NCI-H2107 (cell line): Measurements from ENCODE around the gene SLC4A11.

Experiments used
- DNase-seq: peaks from one replicate; lab custom pipeline; 2025; lab: John Stamatoyannopoulos, UW

The SLC4A11 gene

DNA sequence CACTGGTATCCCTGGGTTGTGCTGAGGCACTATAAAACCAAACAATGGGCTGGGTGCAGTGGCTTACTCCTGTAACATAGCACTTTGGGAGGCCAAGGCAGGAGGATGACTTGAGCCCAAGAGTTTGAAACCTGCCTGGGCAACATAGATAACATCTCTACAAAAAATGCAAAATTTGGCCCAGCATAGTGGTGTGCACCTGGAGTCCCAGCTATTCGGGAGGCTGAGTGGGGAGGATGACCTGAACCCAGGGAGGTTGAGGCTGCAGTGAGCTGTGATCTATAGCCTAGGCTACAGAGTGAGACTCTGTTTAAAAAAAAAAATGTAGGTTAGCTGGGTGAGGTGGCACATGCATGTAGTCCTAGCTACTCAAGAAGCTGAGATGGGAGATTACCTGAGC is 7.7 kb upstream of the SLC4A11 start:
- DNase-seq, result no peak

DNA sequence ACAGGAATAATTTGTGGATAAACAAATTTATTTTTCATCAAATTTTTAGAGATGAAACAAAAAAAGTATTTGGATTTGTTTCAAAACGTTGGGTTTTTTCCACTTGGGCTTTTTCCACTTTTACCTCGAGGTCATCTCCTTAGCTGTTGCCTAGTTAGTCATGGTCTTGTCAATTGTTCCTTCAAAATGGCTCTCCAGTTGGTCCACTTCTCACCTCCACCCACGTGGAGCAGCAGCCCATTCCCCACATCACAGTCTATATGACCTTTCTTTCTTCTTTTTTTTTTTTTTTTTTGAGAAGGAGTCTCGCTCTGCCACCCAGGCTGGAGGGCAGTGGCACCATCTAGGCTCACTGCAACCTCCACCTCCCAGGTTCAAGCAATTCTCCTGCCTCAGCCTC is 6.7 kb upstream of the SLC4A11 start:
- DNase-seq, result no peak

DNA sequence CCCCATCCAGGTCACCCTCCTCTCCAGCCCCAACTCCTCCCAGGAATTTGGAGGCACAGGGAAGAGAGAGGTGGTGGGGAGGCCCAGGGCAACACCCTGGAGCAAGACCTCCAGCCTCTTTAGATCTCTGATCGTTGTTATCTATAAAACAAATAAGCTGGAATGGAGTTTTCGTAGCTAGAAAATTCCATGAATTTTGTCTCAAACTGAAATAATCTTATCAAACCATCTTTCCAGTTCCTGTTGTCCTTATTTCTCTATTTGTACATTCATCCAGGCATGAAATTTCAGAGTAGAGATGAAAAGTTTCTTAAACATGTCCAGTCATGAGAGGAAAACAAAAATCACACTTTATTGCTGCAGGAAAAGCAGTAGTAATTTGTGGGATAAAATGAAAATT is 6.2 kb upstream of the SLC4A11 start:
- no peak for DNase-seq

DNA sequence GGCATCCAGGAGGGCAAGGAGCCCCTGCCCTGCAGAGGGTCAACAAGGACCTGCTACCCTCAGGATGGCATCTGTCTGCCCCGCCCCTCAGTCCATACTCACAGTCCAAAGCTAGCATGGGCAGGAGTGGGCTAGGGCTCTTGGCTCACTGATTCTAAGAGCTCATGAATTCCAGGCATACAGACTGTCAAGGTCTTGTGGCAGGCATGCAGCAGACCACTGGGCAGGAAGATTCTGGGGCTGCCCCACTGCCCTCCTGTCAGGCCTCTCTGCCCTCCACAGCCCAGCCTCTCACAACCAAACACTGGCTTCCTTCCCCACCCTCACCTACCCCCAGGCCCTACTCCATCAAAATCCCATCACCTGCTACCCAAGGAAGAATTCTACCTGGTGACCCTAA is 5.6 kb upstream of the SLC4A11 start:
- no peak for DNase-seq

DNA sequence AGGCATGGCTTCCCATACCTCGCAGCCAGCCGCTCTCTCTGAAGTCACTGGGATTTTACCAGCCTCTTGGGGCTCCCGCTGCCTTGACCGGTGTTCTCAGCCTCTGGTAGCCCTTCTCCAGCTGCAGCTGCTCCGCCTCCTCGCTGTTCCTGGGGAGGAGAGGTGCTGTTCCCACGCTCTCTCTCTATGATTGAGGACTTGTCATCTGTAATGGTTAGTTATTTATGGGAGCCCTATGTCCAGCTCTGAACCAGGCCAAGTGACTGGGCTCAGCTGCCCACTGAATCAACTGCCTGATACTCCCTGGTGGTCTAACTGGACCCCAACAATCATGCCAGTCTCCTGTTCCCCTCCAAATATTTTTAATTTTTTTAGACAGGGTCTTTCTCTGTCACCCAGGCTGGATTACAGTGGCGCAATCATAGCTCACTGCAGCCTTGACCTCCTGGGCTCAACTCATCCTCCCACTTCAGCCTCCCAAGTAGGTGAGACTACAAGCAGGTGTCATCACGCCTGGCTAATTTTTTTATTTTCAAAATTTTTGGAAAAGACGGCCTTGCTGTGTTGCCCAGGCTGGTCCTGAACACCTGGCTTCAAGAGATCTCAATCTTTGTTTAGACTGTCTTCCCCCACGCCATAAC is 4.8 kb upstream of the SLC4A11 start:
- DNase-seq, result no peak

DNA sequence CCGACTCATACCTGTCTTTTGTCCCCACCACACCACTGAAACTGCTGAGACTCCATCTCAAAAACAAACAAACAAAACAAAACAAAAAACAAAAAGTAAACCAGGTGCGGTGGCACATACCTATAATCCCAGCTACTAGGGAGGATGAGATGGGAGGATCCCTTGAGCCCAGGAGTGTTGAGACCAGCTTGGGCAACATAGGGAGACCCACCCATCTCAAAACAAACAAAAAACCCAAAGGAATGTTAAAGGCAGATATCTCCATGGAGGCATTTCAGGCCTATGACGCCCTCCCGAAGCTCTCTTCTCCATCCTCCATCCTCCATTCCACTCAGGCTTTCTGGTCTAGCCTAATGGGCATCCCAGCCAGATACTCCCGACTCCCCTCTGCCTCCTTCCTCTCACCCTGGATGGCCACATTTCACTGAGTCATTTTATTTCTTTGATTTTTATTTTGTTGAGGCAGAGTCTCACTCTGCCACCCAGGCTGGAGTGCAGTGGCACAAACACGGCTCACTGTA is 3.2 kb upstream of the SLC4A11 start:
- DNase-seq, result no peak

DNA sequence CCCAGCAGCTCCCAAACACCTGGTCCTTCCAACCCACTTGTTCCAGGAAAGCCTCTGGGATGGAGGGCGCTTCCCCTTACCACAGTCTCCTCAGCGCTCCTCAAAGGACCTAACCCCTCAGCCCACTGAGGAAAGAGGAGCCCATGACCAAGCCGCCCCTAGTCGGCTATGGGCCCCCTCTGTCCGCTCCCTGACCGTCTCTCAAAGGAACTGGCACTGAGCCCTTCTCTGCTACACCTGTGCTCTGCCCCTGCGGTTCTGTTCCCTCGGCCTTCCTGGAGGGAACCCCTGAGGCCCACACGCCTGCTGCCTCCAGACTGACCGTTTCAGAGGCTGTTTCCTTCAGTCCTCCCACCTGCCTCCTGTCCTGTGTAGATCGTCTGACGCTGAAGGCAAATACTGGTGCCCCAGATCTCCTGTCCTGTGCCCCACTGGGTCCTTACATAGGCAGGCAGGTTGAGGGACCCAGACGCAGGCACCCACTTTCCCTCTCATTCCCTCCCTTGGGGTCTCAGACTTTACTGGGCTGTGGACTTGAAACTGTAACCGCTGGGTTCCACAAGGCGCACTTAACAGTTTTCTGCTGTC is 1.9 kb upstream of the SLC4A11 start:
- DNase-seq, result no peak

DNA sequence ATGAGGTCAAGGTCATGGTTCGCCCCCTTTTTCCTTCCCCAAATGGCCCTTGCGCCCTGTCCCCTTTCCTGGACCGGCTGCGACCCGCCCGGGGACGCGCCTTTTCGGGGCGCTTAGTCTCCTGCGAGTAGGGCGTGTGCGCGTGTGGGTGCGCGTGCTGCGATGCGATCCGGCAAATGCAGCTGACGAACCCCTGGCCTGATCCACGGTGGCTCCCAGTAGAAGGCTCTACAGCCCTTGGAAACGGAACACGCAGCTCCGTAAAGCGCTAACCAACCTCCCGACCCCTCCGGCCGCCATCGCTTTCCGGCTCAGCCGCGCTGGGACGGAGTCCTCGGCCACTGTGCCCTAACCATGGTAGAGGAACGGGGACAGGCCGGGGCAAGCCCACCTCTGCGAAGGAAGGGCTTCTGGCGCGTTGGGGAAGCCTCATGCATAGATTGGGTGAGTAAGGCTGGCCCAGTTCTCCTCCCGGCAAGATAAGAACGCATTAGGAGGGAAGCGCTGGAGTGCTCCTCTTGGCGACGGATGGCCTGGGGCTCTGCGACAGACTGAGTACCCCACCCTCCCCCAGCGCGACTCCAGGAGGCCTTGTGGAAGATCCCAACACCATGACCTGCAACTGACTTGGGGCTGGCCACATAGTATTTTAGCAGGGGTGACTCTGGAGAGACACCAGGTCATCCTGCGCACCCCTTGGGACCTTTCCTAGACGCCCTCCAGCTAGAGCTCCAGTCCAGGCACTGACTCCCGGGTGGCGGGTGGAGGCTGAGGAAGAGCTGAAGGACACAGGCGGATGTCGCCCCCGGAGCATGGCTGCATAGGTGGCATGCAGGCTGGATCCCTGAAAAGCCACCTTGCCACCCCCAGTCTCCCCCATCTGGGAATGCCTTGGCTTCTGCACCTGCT is 1.1 kb upstream of the SLC4A11 start:
- no peak for DNase-seq

DNA sequence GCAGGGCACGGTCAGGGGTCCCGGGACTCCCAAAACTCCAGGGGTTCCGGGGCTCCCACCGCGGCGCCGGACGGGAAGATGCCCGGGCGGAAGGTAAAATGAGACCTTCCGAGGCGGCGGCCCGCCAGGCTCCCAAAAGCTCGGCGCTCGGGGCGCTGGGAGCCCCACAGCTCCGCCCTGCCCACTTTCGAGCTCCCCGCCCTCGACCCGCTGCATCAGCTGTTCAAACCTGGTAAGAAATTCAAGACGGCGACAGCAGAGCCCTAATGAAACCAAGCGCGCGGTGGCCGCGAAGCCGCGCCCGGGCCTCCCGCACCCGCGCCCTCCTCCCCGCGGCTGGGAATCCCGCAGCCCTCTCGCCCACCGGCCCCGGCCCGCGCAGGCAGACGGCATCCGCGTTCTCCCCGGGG is 369 bp downstream of the SLC4A11 start:
- no peak for DNase-seq

DNA sequence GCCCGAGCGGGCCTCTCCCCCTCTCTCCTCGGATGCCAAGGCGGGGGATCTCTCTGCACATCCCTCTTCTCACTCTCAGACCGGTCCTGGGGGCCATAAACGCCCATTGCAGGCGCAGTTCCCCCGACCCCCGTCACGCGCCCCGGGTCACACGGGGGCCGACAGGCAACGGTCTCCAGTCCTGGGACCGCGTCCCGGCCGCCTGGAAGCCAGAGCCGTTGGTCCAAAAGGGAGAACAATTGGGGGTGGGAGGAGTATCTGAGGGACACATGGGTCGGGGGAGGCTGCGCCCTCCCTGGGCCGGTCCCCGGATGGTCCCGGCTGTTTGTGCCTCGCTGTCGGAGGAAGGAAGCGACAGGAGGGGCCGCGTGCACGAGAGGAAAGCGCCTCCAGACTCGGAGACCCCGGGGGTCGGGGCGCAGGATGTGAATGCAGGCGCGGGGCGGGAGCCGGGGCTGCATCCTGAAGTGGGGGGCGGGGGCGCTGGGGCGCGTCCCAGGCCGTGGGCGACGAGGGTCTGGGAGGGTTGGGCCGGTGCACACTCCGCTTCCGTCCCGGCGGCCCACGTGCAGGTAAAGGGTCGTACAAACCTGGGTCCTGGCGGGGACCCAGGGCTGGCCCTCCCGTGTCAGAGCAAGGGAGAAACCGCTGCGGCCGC is 903 bp downstream of the SLC4A11 start:
- no peak for DNase-seq

DNA sequence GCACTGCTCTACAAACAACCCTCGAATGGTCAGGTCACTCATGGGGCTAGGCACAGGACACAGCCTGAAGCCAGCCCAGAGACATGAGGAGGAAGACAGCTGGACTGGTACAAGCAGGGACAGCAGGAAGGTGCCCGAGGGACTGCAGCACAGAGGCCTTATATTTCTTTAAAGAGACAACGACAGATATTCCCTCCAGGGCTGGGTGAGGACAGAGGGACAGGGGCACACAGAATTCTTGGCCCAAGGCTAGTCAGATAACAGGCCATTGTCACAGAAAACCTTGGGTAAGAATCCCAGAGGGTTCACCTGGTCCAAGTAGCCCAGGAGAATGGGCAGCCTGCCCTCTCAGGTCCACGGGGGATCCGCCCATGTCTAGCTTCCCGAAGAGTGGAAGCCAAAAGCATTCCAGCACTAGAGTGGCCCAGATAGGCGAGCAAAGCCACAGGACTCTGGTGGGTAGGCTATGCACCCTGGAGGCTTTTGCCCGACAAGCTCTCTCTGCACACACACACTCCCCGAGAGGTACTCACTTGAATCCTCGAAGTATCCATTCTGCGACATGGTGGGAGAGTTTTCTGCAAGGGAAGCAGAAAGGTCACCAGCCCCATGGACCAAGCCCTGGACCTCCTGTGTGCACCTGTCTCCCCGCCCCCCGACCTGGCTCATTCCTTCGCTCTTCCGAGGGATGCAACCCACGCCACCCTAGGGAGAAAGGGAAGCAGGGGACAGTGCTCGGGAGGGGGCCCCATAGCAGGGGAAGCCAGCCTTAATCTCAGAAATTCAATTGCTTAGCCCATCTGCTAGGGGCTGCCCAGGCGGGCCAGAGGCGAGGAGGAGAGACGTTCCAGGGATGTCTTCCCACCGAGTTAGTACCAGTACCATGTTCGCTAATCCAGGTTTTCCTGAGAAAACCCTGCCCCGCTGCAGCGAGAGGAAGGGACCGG is 1.7 kb downstream of the SLC4A11 start:
- DNase-seq, result no peak

DNA sequence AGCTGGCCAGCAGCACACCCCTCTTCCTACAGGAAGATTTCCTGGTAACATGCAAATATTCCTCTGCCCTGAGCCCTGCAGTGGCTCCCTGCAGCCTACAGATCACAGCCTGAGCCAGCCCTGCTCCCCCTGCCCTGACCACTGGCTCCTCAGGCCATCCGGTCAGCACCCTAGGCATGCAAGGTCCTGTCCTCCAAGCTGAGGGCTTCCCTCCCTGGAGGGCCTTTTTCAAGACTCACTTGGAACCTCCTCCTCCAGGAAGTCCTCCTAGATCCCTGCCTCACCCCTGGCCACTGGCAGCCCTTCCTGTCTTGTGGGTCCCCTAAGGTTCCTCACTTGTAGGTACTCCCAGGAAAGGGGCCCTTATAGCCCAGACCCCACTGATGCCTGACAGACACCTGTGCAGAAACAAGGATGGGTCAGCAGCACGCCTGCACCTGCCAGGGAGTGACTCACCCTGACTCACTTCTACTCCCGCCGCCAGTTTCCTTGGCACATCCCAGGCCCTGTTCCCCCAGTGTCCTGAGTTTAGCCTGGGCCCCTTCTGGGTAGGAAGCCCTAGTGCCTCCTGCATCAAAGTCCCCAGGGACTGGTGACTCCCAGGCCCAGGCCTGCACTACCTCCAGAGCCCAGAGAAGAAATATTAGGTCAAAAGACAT is 3.2 kb downstream of the SLC4A11 start:
- DNase-seq, result no peak

DNA sequence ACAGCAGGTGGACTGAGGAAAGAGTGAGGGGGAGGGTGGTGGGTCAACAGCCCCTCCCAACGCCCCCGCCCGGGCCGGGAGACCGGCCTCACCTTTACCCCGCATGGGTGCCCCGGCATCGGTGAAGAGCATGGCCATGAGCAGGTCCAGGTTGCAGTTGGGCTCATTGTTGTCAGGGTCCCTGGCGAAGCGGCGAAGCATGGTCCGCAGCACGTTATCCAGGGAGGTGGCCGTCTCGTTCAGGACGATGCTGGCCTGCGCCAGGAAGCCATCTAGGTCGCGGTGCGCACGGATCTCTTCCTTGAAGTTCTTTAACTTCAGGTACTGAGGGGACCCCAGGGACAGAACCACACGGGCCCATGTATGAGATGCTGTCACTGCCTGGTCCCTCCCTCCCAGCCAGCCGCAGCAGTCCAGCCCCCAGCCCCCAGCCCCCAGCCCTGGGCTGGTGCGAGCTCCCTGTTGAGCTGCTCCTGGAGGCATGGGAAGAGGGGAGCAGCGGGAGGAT is 4.9 kb downstream of the SLC4A11 start:
- no peak for DNase-seq

DNA sequence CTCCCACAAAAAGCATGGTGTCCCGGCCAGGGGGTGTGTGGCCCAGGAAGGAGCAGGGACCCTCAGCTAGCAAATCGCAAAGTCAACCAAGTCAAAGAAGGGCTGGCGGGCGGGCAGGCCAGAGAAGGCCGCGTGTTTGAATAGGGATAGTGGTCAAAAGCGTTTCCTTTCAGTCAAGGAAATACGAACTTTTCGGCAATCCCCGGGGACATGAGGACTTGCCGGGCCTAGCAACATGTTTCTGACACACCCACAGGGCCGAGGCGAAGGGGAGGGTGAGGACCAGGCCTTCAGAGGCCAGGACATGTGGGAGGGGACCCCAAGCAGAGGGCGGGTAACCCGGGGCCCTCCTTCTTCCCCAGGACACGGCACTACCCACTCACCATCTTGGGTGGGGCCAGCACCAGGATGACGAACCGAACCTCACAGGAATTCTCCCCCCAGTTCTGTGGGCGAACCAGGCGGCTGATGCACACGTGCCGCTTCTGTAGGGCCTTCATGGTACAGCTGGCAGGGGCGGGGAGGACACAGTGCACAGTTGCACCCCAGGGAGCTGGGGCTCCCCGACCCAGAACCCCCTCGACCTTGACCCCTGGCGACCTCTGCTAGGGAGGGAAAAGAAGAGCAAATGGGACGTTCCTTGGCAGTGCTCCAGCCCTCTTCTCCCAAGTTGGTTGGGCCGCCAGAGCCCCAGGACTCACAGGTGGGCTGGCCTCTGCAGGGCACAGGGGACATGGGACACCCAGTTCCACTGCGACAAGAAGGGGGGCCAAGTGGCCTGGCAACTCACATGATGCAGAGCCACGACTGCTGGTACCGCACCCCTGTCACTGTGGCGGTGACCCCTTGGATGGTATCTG is 5.6 kb downstream of the SLC4A11 start:
- no peak for DNase-seq

DNA sequence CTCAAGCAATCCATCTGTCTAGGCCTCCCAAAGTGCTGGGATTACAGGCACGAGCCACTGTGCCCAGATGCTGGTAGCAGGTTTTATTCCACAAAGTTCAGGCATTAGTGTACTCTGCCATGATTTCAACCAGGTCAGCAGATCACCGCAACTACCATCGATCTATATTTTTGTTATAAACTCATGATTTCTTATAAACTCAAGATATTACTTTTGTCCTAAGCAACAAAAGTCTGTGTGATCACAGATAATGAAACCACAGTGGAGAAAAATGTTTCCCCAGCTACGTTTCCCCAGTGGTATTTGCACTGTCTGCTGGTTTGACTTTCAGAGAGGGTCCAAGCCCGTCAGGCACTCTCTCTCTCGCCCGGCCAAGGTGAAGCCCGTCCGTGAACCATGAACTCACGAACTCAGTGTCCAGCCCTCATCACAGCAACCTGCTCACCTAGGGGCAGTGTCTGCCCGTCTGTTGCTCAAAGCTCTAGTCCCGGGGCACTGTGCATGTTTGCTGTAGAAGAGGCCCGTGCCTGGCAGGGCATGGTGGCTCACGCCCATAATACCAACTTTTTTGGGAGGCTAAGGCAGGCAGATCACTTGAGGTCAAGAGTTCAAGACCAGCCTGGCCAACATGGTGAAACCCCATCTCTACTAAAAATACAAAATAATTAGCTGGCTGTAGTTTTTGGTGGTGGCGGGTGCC is 7.0 kb downstream of the SLC4A11 start:
- DNase-seq, result no peak

DNA sequence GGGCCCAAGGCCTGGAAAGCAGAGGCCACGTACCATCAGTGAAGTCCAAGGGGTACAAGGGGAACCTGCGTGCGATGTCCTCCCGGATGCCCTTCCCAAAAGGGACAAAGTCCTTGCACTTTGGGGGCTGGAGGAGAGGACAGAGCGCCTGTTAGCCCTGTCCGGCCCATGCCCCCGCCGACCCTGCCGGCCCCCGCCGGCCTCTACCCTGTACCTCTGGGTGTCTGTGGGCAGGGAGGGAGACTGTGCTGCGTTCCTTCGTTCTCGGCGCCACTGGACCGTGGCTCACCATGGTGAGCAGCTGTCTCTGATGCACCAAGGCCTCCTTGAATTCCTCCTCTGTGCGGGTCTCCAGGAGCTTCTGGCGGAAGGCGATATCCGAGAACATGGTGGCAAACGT is 7.9 kb downstream of the SLC4A11 start:
- no peak for DNase-seq

DNA sequence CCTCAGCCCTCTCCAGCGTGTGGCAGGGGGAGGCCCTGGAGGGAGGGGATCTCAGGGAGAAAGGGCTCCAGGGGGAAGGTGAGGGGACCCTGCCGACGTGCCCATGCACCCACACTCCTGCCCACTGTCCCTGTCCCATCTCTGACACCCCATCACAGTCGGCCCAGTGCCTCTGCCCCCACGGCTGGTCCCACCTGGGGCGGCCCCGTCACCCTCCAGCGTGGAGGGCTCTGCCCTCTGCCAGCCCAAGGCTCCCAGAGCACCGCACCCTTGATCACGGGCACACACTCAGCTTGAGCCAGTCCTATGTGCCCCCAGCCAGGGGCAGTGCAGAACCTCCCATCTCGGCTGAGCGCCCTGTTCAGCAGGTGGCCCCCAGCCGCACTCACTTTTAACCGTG is 9.2 kb downstream of the SLC4A11 start:
- DNase-seq, result no peak

DNA sequence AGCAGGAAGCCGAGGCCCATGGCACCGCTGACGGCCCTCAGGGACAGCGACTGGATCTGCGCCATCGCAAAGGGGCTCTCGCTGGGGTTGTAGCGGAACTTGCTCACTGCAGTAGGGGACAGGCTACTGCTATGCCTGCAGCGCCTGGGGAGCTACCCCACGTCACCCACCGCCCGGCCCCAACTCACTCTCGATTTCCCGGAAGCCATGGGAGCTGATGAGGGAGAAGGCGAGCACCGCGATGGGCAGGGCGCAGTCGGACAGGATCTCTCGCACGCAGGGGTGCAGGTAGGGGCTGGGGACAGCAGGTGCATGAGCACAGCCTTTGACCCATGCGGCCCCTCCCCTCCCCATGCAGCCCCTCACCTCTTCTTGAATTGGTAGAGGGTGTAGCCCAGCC is 9.8 kb downstream of the SLC4A11 start:
- no peak for DNase-seq

DNA sequence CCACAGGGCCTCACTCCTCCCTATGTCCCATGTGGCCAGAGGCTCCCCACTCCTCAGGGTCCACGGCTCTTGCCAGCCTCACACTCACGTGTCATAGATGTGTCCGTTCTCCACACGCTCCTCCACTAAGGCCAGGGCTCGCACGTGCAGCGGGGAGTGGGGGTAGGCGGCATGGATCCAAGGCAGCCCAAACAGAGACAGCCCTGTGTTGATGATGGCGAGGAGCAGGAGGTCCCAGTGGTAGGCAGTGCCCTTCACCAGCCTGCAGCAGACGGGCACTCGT is 10.3 kb downstream of the SLC4A11 start:
- no peak for DNase-seq
